GM10266 (cell line): ENCODE measurements around the gene CYP2W1.

Experiments
- DNase-seq: peaks from one replicate; pipeline ENCODE4 v3.0.0; 2012; ENCODE audit errors: extremely low spot score
- TF ChIP-seq, protein P1 (sequence below): IDR thresholded peaks from 2 replicates; pipeline ENCODE4 v1.5.1; 2012; ENCODE audit warnings: mild to moderate bottlenecking, low read depth; ENCODE audit not compliant: control insufficient read depth, insufficient read depth; ENCODE audit errors: missing control alignments

The CYP2W1 gene

DNA sequence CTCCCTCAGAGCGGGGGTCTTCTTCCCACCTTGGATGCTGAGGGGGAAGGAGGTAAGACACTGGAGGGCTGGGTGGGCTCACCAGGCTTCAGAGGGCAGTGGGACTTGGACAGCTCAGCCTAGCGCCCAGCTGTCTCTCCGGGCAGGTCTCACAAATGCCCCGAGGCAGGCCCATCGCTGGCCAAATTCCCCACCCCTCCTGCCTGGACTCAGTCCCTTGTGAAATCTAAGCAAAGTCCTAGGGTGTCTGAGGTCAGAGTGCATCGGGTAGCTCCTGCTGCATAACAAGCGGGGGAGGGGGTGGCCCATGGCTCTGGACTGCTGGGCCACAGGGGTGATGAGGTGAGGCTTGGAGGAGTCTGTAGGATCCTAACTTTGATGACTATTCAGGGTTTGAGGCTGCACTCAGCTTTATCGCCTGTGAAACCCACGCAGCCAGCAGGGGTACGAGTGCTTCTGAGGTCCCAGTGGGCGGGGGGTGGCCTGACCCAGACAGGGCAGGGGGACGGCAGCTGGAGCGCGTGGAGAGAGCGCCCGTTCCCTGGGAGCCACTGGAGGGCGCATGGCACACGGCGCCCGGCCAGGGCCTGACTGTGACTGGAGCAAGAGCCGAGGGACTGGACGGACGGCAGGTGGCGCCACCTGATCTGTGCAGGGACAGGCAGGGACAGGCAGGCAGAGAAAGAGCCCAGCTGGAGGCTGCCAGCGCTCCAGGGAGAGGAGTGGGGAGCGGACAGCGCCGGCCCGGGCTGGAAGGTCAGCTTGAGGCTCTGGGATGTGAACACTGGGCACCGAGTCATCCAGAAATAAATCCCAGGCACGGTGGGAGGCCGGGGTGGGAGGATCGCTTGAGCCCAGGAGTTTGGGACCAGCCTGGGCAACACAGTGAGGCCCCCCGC is 10.0 kb downstream of the CYP2W1 start:
- TF ChIP-seq, protein P1, sequence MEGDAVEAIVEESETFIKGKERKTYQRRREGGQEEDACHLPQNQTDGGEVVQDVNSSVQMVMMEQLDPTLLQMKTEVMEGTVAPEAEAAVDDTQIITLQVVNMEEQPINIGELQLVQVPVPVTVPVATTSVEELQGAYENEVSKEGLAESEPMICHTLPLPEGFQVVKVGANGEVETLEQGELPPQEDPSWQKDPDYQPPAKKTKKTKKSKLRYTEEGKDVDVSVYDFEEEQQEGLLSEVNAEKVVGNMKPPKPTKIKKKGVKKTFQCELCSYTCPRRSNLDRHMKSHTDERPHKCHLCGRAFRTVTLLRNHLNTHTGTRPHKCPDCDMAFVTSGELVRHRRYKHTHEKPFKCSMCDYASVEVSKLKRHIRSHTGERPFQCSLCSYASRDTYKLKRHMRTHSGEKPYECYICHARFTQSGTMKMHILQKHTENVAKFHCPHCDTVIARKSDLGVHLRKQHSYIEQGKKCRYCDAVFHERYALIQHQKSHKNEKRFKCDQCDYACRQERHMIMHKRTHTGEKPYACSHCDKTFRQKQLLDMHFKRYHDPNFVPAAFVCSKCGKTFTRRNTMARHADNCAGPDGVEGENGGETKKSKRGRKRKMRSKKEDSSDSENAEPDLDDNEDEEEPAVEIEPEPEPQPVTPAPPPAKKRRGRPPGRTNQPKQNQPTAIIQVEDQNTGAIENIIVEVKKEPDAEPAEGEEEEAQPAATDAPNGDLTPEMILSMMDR, result peak; percentile 100
- DNase-seq, result peak; percentile 92

DNA sequence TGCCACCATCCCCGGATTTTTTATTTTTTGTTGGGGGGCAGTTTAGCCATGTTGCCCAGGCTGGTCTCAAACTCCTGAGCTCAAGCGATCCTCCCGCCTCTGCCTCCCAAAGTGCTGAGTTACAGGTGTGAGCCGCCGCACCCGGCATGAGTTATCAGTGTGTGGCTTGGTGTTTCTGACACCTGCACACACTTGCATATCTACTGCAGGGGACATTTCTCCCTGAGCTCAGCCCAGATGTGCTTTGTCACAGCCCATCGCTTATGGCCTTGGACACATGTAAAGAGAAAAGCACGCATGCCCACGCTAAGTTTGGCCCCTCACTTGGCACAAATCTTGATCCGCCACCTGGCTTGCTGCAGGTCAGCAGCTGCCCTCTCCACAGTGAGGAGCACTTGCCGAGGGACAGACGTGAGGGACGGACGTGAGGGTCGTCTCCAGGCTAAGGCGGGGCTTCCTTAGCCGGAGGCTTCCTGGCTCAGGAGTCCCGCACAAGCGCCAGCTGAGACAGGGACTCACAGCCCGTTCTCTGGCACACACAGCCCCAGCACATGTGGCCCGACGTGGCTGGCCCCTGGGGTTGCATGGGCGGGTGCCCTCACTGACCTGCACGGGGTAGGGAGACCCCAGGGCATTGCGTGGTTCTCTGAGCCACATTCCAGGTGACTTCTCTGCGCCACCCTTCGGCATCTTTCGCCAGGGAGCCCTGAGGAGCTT is 11.8 kb downstream of the CYP2W1 start:
- no peak for DNase-seq

DNA sequence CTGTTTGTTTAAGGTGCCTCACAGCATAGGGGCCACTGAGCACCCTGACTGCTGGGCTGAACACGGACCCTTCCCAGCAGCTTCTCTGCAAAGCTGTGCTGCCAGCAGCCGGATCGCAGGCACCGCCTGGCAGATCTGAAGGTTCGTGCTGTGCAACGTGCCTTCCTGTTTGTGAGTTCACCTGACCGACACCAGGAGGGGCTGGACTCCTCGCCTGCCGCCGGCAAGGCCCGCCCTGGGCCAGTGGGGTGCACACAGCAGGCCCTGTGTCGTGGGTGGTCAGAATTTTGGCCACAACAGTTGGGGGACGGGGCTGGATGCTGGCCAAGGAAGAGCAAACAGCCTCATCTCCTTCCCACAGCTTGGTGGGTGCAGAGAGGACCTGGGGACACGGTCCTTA is 12.6 kb downstream of the CYP2W1 start:
- DNase-seq, result no peak
- TF ChIP-seq, protein P1, result no peak

More for the DNA sequence above, 11.8 kb downstream of the CYP2W1 start:
- TF ChIP-seq, protein P1, result no peak

DNA sequence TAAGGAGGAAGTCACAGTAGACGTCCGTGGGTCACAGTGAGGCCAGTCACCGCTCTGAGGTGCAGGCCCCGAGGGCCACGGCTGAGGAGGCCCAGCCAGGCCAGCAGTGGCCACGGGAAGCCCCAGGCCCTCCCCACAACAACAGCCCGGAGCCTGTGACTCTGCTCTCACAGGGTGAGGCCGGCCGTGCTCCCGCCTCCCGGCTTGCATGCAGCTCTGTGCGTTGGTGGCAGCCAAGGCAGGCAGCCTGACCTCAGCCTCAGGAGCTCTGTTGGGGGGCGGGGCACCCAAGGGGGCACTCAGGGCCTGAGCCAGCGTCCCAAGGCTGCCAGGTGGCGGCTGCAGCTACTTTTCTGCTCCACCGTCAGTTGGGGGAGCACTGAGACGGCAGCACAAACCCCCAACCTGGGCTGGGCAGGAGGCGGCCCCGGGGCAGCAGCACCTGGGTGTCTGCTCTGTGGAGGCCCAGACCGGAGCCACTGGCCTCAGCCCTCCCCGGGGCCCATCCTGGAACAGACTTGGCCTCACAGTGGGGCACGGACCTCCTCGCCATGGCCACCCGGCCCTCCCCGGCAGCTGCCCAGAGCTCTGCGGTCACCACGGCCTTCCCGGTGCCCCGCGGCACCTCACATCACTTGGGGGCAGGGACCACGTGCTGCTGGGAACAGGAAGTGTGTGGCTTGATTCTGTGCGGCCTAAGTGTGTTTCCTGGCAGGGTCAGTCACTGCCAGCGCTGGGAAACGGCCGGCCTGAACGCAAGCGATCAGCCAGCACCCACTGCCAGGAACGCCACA is 13.3 kb downstream of the CYP2W1 start:
- TF ChIP-seq, protein P1, result no peak
- DNase-seq, result no peak

DNA sequence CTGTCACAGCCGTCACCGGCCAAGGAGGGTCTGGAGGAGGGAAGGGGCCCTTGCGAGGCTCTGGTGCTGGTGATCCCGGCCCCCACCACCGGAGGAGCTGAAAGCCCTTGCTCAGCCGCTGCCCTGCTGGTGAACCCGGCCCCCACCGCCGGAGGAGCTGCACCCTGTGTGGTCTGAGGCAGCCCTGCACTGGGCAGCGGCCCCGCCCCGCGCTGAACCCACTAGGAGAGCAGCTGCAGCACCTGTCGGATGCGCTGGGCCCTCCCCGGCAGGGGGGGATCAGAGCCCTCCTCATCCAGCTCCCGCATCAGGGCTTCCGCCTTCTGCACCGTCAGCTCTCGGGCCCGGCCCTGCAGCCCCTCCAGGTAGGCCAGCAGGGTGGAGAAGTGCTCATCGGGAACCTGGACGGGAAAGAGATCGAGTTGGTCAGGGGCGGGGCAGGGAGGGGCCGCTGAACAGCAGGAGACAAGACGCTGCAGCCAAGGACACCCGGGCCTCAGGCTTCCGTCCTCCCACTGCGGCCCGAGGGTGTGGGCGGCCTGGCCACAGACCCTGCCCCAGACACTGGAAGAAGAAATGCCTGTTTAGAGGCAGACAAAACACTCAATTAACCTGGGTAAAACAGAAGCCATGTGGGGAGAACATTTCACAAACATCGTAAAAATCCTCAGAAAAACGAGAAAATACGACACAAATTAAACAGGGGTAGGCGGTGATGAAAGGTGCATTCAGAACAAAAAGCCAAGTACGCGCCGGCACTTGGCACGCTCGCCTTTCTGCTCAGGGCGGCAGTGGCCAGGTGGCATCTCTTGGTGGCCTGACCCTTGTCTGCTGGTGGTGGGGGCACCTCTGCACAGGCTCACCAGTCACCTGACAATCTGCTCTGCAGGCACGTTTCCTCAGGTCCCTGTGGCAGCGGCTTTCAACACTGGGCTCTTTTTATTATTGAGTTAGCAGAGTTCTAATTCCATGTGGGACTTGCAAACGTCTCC is 14.7 kb downstream of the CYP2W1 start:
- no peak for DNase-seq

More for the DNA sequence above, 14.7 kb downstream of the CYP2W1 start:
- TF ChIP-seq, protein P1, result no peak
